ENCODE results near the gene TMEM151B. TPM values are rescaled to one million over a fixed set of nuclear protein-coding genes. Genes with fewer than 3 reads are reported as not detected.

The TMEM151B gene
- total and polyA plus RNA-seq, 9 of the 15 experiments (the other 6 are each of a cell fraction or from before 2014, with no cell fraction given) = not detected

DNA sequence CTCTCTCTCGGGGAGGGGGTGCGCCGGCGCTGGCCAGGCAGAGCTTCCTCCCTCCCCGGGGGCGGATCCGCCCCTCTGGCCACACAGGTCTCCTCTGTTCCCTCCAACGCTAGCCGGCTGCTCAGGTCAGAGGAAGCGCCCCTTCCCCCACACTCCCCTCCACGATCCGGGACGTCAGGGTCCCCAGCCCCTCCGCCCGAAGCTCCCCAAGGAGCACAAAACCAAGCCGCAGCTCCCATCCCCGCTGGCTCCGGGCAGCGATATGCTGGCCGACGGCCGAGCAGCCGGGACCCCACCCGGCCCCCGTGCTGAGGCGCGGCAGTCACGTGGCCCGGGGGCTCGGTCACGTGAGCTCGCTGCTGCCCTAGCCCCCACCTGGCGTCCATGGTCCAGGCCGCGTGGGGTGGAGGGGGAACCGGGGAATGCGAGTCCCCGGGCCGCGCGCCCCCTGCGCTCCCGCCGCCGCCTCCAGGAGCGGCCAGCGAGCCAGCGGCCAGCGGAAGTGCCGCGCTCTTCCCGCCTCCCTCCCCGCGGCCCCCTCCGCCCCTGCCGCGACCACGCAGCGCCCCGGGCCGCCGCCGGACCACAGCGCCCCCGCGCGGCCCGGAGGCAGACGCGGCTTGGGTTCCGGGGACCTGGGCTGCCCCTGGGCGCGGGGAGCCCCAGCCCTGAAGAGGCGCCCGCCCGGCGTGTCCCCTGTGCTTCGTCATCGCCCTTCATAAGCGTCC lies 13.1 kb upstream of the TMEM151B start, which contains the start of gene SLC35B2 (continued):
- TF ChIP-seq HNRNPLL (IDR thresholded peaks at IDR 0.05; ENCODE audit: low read depth, low read length, poor library complexity, severe bottlenecking) = no peak
- peak; percentile 88; the same call in 1 of the 2 replicates for TF ChIP-seq PHF21A (IDR thresholded peaks at IDR 0.05; ENCODE audit: borderline replicate concordance, low read depth)
- TF ChIP-seq RBM14 (IDR thresholded peaks at IDR 0.05; ENCODE audit: borderline replicate concordance, insufficient read depth, low read depth, low read length) = 0 out of 2 replicates have a peak, but pooled peaks have one; percentile 44
- TF ChIP-seq, protein P1, sequence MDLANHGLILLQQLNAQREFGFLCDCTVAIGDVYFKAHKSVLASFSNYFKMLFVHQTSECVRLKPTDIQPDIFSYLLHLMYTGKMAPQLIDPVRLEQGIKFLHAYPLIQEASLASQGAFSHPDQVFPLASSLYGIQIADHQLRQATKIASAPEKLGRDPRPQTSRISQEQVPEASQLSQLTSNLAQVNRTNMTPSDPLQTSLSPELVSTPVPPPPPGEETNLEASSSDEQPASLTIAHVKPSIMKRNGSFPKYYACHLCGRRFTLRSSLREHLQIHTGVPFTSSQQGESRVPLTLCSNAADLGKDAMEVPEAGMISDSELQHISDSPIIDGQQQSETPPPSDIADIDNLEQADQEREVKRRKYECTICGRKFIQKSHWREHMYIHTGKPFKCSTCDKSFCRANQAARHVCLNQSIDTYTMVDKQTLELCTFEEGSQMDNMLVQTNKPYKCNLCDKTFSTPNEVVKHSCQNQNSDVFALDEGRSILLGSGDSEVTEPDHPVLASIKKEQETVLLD (IDR thresholded peaks at IDR 0.05) = no peak
- TF ChIP-seq ILF3 (IDR thresholded peaks at IDR 0.05; ENCODE audit: borderline replicate concordance) = peak; percentile 80; the same call in 1 of the 2 replicates
- TF ChIP-seq, protein P2, sequence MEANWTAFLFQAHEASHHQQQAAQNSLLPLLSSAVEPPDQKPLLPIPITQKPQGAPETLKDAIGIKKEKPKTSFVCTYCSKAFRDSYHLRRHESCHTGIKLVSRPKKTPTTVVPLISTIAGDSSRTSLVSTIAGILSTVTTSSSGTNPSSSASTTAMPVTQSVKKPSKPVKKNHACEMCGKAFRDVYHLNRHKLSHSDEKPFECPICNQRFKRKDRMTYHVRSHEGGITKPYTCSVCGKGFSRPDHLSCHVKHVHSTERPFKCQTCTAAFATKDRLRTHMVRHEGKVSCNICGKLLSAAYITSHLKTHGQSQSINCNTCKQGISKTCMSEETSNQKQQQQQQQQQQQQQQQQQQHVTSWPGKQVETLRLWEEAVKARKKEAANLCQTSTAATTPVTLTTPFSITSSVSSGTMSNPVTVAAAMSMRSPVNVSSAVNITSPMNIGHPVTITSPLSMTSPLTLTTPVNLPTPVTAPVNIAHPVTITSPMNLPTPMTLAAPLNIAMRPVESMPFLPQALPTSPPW (CRISPR knock-in tag; IDR thresholded peaks at IDR 0.05) = peak; percentile 98
- no peak for TF ChIP-seq RFX5 (IDR thresholded peaks at IDR 0.05; ENCODE audit: low read depth, low read length)
- TF ChIP-seq ZNF780A (CRISPR knock-in tag; IDR thresholded peaks at IDR 0.05) = no peak
- TF ChIP-seq MYNN (IDR thresholded peaks at IDR 0.05) = 0 out of 2 replicates have a peak, but pooled peaks have one; percentile 12
- TF ChIP-seq MYNN (CRISPR knock-in tag; IDR thresholded peaks at IDR 0.05) = no peak
- TF ChIP-seq GABPB1 (CRISPR knock-in tag; IDR thresholded peaks at IDR 0.05) = peak; percentile 85
- TF ChIP-seq, protein P3, sequence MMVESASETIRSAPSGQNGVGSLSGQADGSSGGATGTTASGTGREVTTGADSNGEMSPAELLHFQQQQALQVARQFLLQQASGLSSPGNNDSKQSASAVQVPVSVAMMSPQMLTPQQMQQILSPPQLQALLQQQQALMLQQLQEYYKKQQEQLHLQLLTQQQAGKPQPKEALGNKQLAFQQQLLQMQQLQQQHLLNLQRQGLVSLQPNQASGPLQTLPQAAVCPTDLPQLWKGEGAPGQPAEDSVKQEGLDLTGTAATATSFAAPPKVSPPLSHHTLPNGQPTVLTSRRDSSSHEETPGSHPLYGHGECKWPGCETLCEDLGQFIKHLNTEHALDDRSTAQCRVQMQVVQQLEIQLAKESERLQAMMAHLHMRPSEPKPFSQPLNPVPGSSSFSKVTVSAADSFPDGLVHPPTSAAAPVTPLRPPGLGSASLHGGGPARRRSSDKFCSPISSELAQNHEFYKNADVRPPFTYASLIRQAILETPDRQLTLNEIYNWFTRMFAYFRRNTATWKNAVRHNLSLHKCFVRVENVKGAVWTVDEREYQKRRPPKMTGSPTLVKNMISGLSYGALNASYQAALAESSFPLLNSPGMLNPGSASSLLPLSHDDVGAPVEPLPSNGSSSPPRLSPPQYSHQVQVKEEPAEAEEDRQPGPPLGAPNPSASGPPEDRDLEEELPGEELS (CRISPR knock-in tag; IDR thresholded peaks at IDR 0.05; ENCODE audit: borderline replicate concordance) = peak; percentile 88; the same call in 1 of the 2 replicates
- TF ChIP-seq CBX2 (IDR thresholded peaks at IDR 0.05; ENCODE audit: insufficient read depth, low read length, poor library complexity, severe bottlenecking) = no peak
- TF ChIP-seq MAFG (tag; conservative IDR thresholded peaks at IDR 0.05) = no peak
- TF ChIP-seq GATAD2B (IDR thresholded peaks at IDR 0.05; ENCODE audit: borderline replicate concordance) = peak; percentile 97
- TF ChIP-seq, protein P4, sequence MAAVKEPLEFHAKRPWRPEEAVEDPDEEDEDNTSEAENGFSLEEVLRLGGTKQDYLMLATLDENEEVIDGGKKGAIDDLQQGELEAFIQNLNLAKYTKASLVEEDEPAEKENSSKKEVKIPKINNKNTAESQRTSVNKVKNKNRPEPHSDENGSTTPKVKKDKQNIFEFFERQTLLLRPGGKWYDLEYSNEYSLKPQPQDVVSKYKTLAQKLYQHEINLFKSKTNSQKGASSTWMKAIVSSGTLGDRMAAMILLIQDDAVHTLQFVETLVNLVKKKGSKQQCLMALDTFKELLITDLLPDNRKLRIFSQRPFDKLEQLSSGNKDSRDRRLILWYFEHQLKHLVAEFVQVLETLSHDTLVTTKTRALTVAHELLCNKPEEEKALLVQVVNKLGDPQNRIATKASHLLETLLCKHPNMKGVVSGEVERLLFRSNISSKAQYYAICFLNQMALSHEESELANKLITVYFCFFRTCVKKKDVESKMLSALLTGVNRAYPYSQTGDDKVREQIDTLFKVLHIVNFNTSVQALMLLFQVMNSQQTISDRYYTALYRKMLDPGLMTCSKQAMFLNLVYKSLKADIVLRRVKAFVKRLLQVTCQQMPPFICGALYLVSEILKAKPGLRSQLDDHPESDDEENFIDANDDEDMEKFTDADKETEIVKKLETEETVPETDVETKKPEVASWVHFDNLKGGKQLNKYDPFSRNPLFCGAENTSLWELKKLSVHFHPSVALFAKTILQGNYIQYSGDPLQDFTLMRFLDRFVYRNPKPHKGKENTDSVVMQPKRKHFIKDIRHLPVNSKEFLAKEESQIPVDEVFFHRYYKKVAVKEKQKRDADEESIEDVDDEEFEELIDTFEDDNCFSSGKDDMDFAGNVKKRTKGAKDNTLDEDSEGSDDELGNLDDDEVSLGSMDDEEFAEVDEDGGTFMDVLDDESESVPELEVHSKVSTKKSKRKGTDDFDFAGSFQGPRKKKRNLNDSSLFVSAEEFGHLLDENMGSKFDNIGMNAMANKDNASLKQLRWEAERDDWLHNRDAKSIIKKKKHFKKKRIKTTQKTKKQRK (IDR thresholded peaks at IDR 0.05; ENCODE audit: borderline replicate concordance, low read depth, low read length) = no peak
- no peak for TF ChIP-seq RBM17 (IDR thresholded peaks at IDR 0.05; ENCODE audit: borderline replicate concordance, low read depth, low read length)
- no peak for TF ChIP-seq ZNF274 (IDR thresholded peaks at IDR 0.05; ENCODE audit: borderline replicate concordance, low read depth, low read length)
- no peak for TF ChIP-seq IRF2 (CRISPR knock-in tag; IDR thresholded peaks at IDR 0.05)

Measured in K562 (cell line).